NK-92 (cell line): Measurements from ENCODE around the gene GATB.
"Not testable (repeated sequence)": the region's sequence is repeated elsewhere in the genome, so short reads cannot be mapped to it uniquely, and the experiment has no call there.

ENCODE experiments used
- DNase-seq: peaks from one replicate; lab custom pipeline; 2025; ENCODE audit not compliant: unreplicated experiment; lab: John Stamatoyannopoulos, UW

GATB gene

DNA sequence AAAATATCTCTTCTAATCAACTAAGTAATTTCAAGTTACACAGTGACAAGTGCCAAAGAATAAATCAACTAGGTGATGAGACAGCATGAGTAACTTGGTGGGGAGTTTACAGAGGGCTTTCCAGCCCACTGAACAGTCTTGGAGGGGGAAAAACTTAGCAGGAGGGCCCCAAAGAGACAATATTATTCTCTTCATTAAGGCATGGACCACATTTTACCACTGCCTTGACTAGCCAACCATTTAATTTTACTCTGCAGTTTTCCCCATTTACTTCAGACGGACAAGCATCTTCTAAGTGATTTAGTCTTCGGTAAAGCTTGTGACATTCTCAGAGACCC lies 25.3 kb upstream of the GATB start:
- DNase-seq: no peak

DNA sequence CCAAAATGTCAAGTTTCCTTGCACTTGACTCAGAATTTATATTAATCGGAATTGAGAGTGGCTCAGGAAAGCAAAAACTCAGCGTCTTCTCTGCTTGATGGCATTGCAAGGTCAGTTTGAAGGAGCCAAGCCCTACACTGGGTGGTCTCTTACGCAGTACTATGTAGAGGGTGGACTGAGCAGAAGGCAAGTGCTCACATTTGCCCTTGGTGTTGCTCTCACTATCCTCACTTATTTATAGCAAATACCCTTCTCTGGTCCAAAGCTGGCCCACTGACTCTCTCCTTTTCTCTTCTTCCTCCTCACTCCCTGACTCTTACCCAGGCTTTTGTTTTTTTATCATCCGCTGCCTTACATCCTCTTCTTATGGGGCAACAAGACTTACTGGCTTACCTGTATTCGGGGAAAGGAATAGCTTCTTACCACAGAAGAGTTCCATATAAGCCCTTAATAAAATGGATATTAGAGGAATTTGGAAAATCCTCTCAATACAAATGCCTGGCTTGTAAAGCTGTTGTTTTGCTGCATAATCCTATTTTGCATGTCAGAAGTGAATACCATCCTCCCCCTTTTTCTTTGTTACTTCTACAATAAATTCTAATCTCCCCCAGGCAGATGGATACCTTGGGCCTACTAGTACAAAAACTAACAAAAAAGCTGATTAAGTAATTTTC lies 24.8 kb upstream of the GATB start:
- no peak for DNase-seq

DNA sequence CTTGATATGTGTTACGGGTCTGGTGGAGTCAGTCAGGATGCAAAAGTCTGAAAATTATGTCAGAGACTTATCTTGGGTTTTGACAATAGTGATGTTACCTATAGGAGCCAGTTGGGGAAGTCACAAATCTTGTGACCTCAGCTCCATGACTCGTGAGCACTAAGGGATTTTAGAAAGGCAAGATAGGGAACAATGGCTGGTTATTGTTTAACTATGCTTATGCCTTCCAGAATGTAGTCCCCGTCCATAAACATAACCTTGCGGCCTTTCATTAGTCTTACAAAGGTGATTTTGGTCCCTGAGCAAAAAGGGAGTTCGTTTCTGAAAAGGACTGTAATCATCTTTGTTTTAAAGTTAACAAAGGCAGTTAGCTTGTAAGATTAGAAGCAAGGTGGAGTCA lies 23.9 kb upstream of the GATB start:
- DNase-seq: no peak

DNA sequence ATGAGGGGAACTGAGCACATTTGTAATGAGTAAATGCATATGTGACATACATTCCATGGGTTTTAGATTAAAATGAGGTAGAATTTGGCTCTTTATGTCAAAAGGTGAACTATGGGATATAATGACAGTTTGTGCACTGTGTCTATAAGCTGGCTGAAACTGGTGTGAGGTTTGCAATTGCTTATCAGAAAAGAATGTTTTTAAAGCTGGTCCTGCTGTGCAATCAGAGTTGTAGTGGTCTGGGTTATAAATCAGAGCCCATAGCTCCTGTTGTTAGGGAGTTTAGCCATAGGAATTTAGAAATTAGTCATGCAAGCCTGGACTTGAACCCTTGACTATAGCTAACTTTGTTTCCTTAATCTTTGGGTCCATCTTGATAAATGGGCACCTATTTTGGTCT lies 23.1 kb upstream of the GATB start:
- DNase-seq: no peak

DNA sequence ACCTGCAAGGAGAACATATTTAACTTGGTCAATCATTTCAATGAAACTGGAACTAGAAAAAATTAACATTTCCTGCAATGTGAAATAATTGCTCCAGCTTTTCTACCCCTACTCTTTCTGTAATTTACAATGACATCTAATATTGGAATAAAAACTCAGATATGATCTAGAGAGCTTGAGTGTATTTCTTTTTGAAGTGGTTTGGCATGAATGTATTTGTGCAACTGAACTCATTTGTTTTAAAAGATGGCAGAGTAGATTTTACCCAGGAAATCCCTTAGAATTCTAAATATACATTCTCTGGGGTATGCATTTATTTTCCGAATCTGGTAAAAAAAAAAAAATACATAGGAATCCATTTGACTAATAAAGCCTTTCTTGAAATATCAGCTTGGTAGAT lies 21.5 kb upstream of the GATB start:
- no peak for DNase-seq

DNA sequence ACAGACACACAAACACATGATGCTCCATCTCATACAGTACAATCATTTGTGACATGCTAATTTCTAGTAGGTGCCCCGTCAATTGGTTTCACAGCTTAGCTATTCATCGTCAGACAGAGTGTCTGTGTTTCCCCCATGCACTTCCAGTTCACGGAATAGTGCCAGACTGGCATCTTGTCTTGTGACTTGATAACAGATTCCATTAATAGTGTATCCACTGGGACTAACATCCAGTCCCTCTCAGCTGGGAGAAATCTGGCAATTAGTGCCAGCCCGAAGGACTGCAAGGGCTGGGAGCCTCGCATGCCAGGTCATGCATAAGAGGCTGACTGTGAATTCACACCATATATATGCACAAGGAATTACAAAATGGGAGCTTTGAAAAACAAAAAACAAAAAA lies 20.2 kb upstream of the GATB start:
- no peak for DNase-seq

DNA sequence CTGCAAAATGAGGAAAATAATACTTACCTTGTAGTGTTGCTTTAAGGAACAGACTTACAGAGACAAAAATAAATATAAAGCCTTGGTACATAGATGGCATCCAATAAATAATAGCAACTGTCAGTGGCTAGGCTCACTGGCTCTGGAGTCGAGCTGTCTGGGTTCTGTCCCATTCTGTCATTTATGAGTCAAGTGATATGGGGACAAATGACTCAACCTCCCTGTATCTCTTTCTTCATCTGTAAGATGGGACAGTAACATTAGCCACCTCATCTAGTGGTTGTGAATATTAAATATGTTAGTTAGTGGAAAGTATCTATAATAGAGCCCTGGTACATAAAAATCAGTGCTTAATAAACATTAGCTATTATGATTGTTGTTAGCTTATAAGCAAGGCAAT lies 16.7 kb upstream of the GATB start:
- DNase-seq: no peak

DNA sequence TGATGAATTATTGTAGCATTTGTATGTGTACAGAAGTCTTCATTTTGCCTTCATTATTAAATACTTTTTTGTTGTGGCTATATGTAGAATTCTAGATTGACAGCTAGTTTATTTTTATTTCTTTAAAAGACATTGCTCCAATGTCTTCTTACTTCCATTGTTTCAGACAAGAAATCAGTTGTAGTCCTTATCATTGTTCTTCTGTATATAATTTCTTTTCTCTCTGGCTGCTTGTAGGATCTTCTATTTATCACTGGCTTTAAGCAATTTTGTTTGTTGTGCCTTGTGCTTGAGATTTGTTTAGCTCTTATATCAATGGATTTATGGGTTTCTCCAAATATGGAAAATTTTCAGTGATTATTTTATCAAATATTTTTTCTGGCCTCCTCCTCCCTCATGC lies 13.5 kb upstream of the GATB start:
- DNase-seq: no peak

DNA sequence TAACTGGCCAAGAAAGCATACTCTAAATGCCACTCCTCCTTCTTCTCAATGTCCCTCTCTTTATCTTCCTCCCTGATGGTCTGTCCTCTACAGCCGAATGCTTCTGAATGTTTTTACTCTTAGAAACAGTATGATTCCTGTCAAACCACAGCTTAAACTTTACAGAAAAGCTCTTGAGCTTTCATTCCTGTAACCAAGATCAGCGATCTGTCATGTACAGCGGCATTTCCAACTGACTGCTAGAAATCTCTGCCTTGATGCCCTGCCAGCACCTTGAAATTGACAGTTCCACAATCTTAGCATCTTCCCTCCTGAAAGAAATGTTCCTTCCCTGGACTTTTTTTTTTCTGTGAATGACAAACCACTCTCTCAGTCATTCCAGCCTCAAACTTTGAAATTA lies 11.5 kb upstream of the GATB start:
- DNase-seq: no peak

DNA sequence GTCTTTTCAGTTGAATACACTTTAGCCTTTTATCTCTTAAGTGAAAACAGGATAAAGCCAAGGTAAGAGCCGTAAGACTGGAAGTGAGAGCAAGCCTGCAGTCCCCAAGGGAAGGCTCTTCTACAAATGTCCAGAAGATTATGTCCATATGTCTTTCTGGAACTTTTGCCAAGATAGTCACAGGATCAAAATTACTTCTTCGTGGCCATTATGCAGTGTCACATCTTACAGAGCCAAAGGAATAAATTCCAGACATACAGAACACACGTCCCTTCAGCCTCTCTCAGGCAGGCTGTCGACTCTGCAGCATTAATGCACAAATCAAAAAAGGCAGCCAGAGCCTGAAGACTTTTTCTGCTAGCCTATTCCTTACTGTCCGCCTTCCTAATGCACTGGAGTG lies 10.9 kb upstream of the GATB start:
- DNase-seq: no peak

DNA sequence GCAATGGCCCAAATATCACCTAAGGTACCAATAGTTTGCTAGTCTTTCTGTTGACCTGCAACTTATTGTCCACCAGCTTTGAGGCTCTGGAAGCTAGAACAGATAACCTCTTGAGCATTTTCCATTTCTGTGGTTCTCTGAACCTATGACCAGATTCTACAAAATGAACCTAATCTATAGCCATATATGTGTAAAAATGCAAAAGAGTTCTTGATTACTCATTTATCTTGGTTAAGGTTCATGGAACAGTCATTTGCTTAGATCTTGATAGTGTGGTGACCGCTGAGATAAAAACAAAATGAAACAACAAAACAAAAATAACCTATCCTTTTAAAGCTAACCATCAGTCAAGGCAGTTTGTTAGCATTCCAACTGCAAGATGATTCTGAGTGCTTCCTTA lies 9.3 kb upstream of the GATB start:
- no peak for DNase-seq

DNA sequence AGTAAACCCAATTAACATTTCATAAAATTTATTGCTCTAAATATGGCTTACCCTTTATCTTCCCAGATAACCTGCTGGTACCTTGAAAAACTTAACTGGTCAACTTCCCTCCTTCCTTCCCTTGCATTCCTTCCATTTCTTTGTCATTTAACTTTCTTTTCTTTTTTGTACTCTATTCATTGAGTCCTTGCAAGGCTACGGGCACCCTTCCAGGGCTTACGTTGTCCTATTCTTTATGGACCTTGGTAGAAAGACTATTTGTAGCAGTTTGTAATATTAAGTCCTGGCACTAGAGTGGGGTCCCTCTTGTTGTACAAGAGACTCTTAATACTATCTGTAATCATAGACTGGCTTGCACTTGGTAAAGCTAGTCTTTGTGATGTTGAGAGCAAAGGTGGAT lies 8.0 kb upstream of the GATB start:
- DNase-seq: no peak

DNA sequence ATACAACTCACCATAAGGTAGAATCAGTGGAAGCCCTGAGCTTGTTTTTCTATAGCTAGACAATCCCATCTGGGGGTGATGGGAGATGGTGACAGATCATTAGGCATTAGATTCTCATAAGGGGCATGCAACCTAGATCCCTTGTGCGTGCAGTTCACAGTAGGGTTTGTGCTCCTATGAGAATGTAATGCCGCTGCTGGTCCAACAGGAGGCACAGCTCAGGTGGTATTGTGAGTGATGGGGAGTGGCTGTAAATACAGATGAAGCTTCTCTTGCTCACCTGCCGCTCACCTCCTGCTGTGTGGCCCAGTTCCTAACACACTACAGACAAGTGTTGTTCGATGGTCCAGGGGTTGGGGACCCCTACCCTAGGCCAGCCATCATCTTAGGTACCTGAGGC lies 5.9 kb upstream of the GATB start:
- DNase-seq: no peak

DNA sequence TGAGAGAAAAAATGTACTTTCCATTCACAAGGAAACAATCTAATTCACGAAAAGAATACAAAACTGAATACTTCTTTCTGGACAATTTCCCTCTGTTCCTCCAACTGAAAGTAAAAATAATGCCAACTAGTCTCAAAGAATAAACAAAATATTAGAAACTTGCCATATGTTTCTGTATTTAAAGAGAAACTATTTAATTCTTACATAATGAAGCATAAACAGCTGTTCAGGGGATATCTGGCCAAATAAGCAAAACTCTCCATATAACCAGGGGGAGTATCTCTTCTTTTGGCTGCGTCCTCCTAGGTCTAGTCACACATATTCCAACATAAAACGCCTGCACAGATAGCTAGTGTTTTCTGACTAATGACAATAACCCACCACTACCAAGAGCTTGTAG lies 805 bp downstream of the GATB start:
- no peak for DNase-seq

DNA sequence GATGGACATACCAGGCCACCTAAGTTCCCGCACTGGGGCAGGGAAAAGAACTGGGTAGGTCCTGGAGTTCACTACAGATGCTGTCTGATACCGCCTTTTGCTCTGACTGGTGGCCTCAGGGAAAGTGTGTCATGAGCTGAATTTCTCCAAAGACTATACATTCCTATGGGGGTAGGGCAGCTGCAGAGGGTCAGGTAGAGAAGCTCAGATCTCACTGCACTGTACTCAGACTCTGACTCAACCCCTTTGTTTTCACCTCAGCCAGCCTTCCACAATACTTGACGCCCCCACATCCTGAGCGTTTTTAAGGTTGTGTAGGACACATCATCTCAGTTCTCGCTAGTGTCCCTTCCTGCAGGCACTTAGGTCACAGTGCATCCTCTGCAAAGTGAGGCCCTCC lies 7.8 kb downstream of the GATB start:
- DNase-seq: no peak

DNA sequence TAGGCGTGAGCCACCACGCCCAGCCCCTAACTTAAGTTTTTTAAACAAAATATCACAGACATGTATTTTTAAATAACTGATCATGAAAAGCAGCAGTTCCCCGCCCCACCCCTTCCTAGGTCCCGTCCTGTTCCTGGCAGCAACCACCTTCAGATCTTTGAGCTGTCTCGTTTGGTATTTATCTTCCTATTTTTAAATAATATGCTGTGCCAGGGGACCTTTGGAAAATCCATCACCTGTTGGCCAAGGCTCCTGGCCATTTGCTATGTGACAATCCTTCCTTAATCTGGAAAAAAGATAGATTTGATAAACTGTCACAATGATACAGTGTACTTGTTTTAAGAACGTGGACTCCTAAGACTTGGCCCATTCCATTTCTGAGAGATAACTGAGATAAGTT lies 10.7 kb downstream of the GATB start:
- no peak for DNase-seq

DNA sequence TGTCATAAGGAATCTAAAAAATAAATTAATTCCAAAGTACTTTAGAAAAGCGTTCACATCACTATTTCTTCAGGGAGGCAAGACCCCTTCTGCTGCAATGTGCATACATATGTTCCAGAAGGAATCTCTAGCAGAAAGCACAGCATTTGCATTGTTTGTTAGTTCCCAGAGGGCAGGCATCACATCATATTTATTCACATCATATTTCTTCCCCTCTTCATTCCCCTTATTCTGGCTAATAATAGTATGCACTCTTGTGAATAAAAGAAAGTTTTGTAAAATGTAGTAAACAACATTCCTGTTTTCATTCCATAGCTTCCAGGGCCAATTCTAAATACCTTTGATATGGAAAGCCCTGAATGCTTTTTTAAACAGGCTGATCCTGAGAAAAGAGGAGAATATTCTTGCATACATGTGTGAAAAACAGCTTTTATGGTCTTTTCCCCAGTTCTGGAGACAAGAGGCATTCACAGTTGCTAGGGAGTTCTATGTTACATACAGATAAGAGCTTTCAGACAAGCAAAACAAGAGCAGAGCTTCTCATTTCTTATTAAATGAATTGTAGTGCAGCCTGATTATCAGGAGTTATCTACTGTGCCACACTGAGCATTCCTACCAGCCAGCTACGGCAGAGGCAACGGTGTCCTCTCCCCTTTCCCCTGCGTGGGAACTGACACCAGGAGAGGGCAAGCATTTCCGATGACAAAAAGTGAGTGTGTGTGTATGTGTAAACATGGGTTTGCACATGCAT lies 15.2 kb downstream of the GATB start:
- DNase-seq: no peak

DNA sequence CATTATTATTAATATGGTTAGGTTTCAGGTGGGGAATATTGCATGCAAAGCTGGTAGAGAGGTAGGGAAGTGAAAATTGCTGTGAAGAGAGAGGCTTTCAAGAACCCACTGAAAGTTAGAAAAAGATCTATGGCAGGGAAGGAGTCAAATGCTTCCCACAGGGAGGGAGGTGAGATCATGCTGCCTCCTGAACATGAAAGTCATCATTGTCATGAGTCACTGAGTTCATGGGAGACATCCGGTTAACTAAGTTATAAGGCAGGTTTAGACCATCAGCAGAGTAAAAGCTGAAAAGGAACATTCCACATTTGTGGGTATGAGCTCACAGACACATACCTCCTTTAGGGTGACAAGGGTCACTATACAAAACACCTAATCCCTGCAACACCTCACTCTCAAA lies 16.2 kb downstream of the GATB start:
- DNase-seq: no peak

DNA sequence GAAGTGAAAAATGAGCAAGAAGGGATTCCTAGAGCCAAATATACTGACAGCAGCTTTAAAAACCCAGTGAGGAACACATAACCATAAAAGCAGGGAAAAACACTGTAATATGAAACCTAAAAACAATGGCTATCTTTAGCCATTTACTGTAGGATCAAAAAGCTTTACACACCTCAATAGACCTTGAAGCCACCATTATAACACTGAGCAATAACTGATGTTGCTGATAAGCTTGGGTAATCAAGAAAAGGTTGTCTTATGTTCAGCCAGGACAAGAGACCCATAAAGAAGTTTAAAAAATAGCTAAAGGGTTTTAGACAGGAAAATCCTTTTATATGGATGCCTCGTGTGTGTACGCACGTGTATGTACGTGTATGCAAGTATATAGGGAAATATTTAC lies 16.9 kb downstream of the GATB start:
- no peak for DNase-seq

DNA sequence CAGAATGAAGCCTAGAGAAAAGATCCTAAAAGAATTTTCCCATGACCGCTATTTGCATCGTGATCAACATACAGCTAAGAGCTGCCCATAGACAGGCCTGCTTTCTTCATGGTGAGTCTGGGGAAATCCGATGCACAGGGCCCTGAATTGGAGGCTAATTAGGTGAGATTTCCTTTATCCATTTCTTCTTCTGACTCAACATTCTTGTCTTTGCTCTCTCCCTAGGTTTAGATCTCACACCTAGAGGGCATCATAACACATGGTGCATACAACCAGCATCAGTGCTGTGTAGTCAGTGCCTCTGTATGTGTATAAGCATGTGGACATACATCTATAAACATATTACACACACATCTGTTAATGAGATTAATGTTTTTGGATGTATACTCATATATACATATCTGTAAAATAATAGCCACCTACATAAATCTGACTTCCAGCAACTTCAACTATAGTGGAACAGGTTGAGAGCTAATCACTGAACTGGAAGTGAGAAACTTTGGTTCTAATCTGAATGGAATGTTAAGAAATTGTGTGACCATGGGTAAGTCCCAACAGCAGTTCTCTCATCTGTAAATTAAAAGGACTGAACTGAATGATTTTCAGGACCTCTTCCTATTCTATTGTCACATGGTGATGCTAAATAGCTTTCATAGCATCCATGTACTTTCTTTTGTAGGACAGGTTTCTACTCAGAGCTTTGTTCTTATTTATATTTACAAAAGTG lies 17.5 kb downstream of the GATB start:
- no peak for DNase-seq

DNA sequence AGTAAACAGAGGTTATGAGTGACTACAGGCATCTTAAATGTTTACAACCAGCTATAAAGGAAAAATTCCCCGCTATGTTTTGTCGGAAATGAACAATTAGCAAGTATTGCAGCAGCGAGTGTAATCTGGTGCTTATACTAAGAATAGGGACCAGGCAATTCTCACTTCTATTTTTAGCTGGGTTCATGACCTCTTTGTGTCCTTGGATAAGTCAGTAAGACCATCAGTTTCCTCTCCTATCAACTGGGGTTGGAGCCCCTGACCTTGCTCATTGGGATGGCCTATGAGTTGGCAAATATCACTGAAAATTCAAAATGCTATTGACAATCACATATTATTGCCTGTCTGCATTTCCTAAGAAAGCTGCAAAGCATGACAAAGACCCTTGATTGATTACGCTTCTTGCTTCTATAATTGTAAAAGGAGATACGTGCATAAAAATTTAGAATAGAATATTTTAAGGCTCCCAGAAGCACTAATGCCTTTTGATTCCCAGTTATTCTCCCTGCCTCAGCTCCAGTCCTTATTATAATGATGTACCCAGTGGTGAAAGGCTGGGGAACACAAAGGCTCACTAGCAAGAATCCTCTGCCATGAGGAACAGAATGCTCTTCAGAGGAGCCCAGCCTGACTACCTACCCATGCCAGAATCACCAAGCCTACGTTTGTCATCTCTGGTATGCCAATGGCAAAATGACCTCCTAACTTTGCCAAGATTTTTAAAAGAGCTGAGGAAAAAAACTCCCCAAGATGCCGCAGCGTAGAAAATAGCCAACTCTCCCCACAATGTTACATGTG lies 21.9 kb downstream of the GATB start:
- DNase-seq: no peak

DNA sequence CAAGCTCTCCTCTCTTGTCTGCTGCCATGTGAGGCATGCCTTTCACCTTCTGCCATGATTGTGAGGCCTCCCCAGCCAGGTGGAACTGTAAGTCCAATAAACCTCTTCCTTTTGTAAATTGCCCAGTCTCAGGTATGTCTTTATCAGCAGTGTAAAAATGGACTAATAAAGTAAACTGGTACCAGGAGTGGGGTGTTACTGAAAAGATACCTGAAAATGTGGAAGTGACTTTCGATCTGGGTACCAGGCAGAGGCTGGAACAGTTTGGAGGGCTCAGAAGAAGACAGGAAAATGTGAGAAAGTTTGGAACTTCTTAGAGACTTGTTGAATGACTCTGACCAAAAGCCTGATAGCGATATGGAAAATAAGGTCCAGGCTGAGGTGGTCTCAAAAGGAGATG lies 24.0 kb downstream of the GATB start:
- not testable (repeated sequence) for DNase-seq
